HL-60 (cell line): Measurements from ENCODE around the gene CD164L2.

Experiments
- CTCF ChIP-seq: IDR thresholded peaks from one replicate; pipeline ENCODE4 v1.5.1; 2011; ENCODE audit warnings: low read length, control low read depth, inconsistent platforms; ENCODE audit not compliant: insufficient read depth
- GABPA ChIP-seq: IDR thresholded peaks from 2 replicates; pipeline ENCODE4 v1.6.1; 2012; ENCODE audit warnings: low read depth
- POLR2AphosphoS5 ChIP-seq: IDR thresholded peaks from 2 replicates; pipeline ENCODE4 v1.6.1; 2012; ENCODE audit warnings: low read depth
- REST ChIP-seq: IDR thresholded peaks from 2 replicates; pipeline ENCODE4 v1.6.1; 2012; ENCODE audit warnings: low read depth; ENCODE audit not compliant: insufficient replicate concordance

DNA sequence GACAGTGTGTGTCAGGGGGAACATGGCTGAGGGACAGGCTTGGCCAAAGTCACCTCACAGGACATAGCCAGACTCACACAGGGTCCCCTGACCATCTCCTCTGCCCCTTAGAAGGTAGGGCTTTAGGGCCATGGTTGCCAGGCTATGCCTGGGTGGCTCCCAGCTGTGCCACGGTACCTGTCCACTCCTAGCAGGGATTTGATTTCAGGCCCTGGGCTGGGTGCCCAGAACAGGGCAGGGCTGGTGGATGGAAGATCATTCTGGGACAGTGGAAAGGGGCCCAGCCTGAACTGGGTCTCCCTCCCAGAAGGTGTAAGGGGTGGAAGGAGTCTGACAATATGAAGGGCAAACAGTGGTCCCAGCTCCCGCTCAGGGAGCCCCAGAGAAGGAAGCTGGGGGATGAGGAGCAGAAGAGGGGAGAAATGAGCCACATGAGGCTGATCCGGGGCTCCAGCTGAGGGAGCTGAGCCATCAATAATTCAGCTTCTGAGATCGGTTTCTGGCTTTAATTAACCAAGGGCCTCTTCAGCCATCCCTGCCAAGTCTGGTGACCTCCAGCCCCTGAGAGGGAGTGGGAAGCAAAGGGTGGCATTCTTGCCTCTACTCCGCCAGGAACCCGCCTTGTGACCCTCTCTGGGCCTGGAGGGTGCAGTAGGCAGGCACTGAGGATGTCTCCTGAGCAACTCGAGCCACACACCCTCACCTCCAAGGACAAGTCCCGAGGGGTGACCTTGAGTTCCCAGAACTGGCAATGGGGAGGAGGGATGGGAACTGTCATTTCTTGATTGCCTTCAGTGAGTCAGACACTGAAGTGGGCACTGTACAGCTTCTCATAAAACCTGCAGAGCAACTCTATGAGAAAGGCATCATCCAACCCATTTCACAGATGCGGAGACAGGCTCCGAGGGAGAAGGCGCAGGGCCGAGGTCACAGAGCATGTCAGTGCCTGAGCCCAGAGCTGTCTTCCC lies 2.1 kb downstream of the CD164L2 start:
- TF ChIP-seq CTCF = no peak
- no peak for TF ChIP-seq REST
- TF ChIP-seq POLR2AphosphoS5 = no peak
- TF ChIP-seq GABPA = no peak
